GM19099 (cell line): ENCODE data around the gene LYSMD4.

ENCODE experiments used
- POLR2A ChIP-seq: IDR thresholded peaks from 3 replicates; pipeline ENCODE4 v1.6.1; 2011; ENCODE audit warnings: low read depth; ENCODE audit not compliant: insufficient read length; ENCODE audit errors: extremely low read depth

The LYSMD4 gene

GRCh38 chr15:99686290-99686689 is 46.9 kb downstream of the LYSMD4 start:
- TF ChIP-seq POLR2A: no peak

- no peak for TF ChIP-seq POLR2A
Measured at GRCh38 chr15:99683000-99683670, 50.1 kb downstream of the LYSMD4 start.

GRCh38 chr15:99682455-99682854 is 50.8 kb downstream of the LYSMD4 start:
- TF ChIP-seq POLR2A: no peak

GRCh38 chr15:99681990-99682389 is 51.2 kb downstream of the LYSMD4 start:
- TF ChIP-seq POLR2A: no peak

- TF ChIP-seq POLR2A: no peak
Measured at GRCh38 chr15:99680276-99680675, 53.0 kb downstream of the LYSMD4 start.

- TF ChIP-seq POLR2A: no peak
Measured at GRCh38 chr15:99677540-99678134, 55.6 kb downstream of the LYSMD4 start.
